GM12878 (cell line): ENCODE measurements around the gene DDX53. TPM values are rescaled to one million over a fixed set of nuclear protein-coding genes. Genes with fewer than 3 reads are reported as not detected.

Experiments used
- BCL11A ChIP-seq: IDR thresholded peaks from 2 replicates; pipeline ENCODE4 v1.6.1; 2011; ENCODE audit warnings: low read depth, low read length
- CUX1 ChIP-seq: IDR thresholded peaks from 2 replicates; pipeline ENCODE4 v1.6.1; 2012; ENCODE audit warnings: improper control_type of control experiment, low read depth, low read length; ENCODE audit not compliant: insufficient replicate concordance
- FOS ChIP-seq: IDR thresholded peaks from 3 replicates; pipeline ENCODE4 v1.6.1; 2011; ENCODE audit warnings: borderline replicate concordance; ENCODE audit not compliant: insufficient read length; ENCODE audit errors: extremely low read depth
- PAX5 ChIP-seq: IDR thresholded peaks from 2 replicates; pipeline ENCODE4 v1.6.1; 2011; ENCODE audit warnings: low read depth, low read length, borderline replicate concordance
- RUNX3 ChIP-seq: IDR thresholded peaks from 2 replicates; pipeline ENCODE4 v1.6.1; 2012; ENCODE audit warnings: low read length, inconsistent platforms
- SUZ12 ChIP-seq: fragments of 200-600 bp; sonication (generic); IDR thresholded peaks from one replicate; pipeline ENCODE4 v1.6.1; 2018; ENCODE audit warnings: antibody characterized with exemption, mild to moderate bottlenecking; ENCODE audit not compliant: unreplicated experiment
- ZNF274 ChIP-seq: IDR thresholded peaks from one replicate; pipeline ENCODE4 v1.8.0; 2011; ENCODE audit not compliant: insufficient read length, insufficient read depth
- ZZZ3 ChIP-seq: IDR thresholded peaks from 2 replicates; pipeline ENCODE4 v1.6.1; 2011; ENCODE audit warnings: low read depth; ENCODE audit not compliant: control insufficient read depth, insufficient read length
- polyA plus RNA-seq, 11 experiments: library from polyadenylated mRNA; depleted of rRNA in 4 of 11; unstranded in 6 of 11; stranded (reverse) in 5 of 11; fragments of >200 nt; fragmentation: Nextera tagmentation in 4 of 11; fragmentation: Illumina TruSeq in 1 of 11; extraction: Ambion mirVana in 4 of 11; extraction: Trizol in 1 of 11; gene quantifications; 1 replicate in 1 of 11; 2 replicates in 10 of 11; pipeline versions ENCODE4 v1.2.1 to v1.2.3, GENCODE V29; 2011 to 2016; ENCODE audit warnings: inconsistent platforms in 2 of 11, missing spikeins in 2 of 11, low read depth in 1 of 11
- total RNA-seq, 4 experiments: library from RNA; depleted of rRNA in 3 of 4; stranded (reverse); fragments of >200 nt in 3 of 4; fragmentation: Illumina TruSeq in 1 of 4; extraction: Trizol in 1 of 4; gene quantifications; 2 replicates each; pipeline versions ENCODE4 v1.2.1 to v1.2.3, GENCODE V29; 2013 to 2021
- TF ChIP-seq, protein P1 (sequence below): fragments of 450-650 bp; IDR thresholded peaks from 2 replicates; pipeline ENCODE4 v1.6.1; 2017; ENCODE audit warnings: low read depth, mild to moderate bottlenecking, moderate library complexity
- TF ChIP-seq, protein P2 (sequence below): IDR thresholded peaks from 2 replicates; pipeline ENCODE4 v1.6.1; 2012; ENCODE audit warnings: low read depth, low read length, improper control_type of control experiment
- TF ChIP-seq, protein P3 (sequence below), 3 experiments: IDR thresholded peaks in 2 of 3; conservative IDR thresholded peaks in 1 of 3; 2 replicates each; pipeline ENCODE4 v1.5.1; 2011; ENCODE audit warnings: low read depth in 3 of 3, low read length in 3 of 3, mild to moderate bottlenecking in 3 of 3, control low read depth in 2 of 3, moderate library complexity in 2 of 3, inconsistent platforms in 1 of 3, mixed read lengths in 1 of 3; ENCODE audit not compliant: control insufficient read depth in 2 of 3, insufficient read depth in 1 of 3; ENCODE audit errors: extremely low read depth in 1 of 3
- TF ChIP-seq, protein P4 (sequence below): IDR thresholded peaks from 2 replicates; pipeline ENCODE4 v1.6.1; 2012; ENCODE audit warnings: mild to moderate bottlenecking, low read depth, low read length

DDX53 gene
- total and polyA plus RNA-seq, 10 of the 15 experiments (the other 5 are each of a cell fraction or from before 2014, with no cell fraction given) = 0.12 TPM; not detected in 9

DNA sequence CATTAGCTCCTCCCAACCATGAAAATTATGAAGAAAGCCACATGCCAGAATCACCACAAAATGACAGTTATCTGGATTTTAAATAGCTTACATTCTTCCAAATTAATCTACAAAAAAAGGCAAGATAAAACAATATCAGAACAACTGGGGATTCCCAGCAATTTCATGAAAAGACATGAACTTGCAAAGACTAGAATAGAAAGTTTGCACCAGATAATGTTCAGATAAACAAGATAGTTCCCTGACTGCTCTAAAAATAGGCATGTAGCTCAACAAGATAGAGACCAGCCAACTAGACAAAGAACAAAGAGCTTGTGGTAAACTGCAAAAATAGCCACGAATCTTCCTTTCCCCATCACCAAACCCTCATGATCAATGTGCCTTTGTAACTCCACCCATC lies 30.3 kb upstream of the DDX53 start (continued):
- no peak for TF ChIP-seq CUX1
- TF ChIP-seq, protein P1, sequence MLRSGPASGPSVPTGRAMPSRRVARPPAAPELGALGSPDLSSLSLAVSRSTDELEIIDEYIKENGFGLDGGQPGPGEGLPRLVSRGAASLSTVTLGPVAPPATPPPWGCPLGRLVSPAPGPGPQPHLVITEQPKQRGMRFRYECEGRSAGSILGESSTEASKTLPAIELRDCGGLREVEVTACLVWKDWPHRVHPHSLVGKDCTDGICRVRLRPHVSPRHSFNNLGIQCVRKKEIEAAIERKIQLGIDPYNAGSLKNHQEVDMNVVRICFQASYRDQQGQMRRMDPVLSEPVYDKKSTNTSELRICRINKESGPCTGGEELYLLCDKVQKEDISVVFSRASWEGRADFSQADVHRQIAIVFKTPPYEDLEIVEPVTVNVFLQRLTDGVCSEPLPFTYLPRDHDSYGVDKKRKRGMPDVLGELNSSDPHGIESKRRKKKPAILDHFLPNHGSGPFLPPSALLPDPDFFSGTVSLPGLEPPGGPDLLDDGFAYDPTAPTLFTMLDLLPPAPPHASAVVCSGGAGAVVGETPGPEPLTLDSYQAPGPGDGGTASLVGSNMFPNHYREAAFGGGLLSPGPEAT = no peak
- TF ChIP-seq, protein P2, sequence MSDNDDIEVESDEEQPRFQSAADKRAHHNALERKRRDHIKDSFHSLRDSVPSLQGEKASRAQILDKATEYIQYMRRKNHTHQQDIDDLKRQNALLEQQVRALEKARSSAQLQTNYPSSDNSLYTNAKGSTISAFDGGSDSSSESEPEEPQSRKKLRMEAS = no peak
- no peak for TF ChIP-seq BCL11A
- TF ChIP-seq, protein P3, sequence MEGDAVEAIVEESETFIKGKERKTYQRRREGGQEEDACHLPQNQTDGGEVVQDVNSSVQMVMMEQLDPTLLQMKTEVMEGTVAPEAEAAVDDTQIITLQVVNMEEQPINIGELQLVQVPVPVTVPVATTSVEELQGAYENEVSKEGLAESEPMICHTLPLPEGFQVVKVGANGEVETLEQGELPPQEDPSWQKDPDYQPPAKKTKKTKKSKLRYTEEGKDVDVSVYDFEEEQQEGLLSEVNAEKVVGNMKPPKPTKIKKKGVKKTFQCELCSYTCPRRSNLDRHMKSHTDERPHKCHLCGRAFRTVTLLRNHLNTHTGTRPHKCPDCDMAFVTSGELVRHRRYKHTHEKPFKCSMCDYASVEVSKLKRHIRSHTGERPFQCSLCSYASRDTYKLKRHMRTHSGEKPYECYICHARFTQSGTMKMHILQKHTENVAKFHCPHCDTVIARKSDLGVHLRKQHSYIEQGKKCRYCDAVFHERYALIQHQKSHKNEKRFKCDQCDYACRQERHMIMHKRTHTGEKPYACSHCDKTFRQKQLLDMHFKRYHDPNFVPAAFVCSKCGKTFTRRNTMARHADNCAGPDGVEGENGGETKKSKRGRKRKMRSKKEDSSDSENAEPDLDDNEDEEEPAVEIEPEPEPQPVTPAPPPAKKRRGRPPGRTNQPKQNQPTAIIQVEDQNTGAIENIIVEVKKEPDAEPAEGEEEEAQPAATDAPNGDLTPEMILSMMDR (IDR thresholded peaks at IDR 0.05 in 2 of 3, conservative IDR thresholded peaks at IDR 0.05 in 1 of 3; ENCODE audit: control insufficient read depth in 2 of 3, extremely low read depth in 1 of 3, insufficient read depth in 1 of 3, low read depth in 3 of 3, low read length in 3 of 3) = no peak
- TF ChIP-seq SUZ12 = no peak
- no peak for TF ChIP-seq PAX5
- no peak for TF ChIP-seq RUNX3
- no peak for TF ChIP-seq ZZZ3
- TF ChIP-seq, protein P4, sequence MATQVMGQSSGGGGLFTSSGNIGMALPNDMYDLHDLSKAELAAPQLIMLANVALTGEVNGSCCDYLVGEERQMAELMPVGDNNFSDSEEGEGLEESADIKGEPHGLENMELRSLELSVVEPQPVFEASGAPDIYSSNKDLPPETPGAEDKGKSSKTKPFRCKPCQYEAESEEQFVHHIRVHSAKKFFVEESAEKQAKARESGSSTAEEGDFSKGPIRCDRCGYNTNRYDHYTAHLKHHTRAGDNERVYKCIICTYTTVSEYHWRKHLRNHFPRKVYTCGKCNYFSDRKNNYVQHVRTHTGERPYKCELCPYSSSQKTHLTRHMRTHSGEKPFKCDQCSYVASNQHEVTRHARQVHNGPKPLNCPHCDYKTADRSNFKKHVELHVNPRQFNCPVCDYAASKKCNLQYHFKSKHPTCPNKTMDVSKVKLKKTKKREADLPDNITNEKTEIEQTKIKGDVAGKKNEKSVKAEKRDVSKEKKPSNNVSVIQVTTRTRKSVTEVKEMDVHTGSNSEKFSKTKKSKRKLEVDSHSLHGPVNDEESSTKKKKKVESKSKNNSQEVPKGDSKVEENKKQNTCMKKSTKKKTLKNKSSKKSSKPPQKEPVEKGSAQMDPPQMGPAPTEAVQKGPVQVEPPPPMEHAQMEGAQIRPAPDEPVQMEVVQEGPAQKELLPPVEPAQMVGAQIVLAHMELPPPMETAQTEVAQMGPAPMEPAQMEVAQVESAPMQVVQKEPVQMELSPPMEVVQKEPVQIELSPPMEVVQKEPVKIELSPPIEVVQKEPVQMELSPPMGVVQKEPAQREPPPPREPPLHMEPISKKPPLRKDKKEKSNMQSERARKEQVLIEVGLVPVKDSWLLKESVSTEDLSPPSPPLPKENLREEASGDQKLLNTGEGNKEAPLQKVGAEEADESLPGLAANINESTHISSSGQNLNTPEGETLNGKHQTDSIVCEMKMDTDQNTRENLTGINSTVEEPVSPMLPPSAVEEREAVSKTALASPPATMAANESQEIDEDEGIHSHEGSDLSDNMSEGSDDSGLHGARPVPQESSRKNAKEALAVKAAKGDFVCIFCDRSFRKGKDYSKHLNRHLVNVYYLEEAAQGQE = no peak
- TF ChIP-seq FOS = no peak
- TF ChIP-seq ZNF274 = no peak
